Measurements from ENCODE around the gene MYOF. TPM values are rescaled to one million over a fixed set of nuclear protein-coding genes. Genes with fewer than 3 reads are reported as not detected.

The MYOF gene
- total and polyA plus RNA-seq, 10 of the 15 experiments (the other 5 are each of a cell fraction or from before 2014, with no cell fraction given): 0.02 to 0.59 (median 0.17) TPM

DNA sequence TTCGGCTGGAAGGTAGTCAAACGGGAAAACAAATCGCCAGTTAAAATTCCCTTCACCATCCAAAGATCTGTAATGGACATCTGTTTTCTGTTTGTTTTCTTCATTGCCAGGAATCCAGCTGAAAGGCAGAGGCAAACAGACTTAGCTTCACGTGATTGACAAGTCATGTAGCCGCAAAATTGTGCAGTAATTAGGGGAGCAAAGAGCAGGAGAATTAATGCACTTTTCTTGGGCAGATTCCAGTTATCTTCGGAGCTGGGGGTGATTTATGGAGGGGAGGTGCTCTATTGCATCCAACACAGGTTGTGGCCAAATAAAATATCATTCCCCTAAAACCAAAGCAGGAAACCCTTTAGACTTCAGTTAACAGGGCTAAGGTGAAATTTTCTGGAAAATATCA, 162.2 kb downstream of the MYOF start:
- CTCF ChIA-PET: interaction anchor here (1.0 kb wide), 1 partner anchor 32 kb away, joined by 4 read pairs; no protein-coding TSS in a partner anchor

More for the DNA sequence above, 162.2 kb downstream of the MYOF start:
- no peak overlapping the region for H3K4me3 ChIP-seq
- no peaks in the 10 kb centered on the region for H3K9me3 ChIP-seq (replicated peaks; ENCODE audit: control insufficient read depth, insufficient read depth, low read length)
- BruUV-seq (replicated peaks): no TSS peak
- in situ Hi-C loops (cut with MboI) (no loop called here), intact Hi-C loops (cut with micrococcal nuclease; ENCODE audit: unreplicated experiment) (no loop called here)
- WGBS (ENCODE audit: insufficient coverage, insufficient replicate concordance, low lambda C conversion rate, missing lambda C conversion rate): 58% methylated on average over 6 of the region's 6 CpGs
- H3K27me3 ChIP-seq (replicated peaks in 1 of 2; ENCODE audit: control insufficient read depth in 2 of 2, insufficient read depth in 2 of 2, low read length in 1 of 2): no peaks in the 10 kb centered on the region
- no peak overlapping the region for H2AFZ ChIP-seq (ENCODE audit: control insufficient read depth, low read depth, low read length)
- no peaks in the 10 kb centered on the region for H4K20me1 ChIP-seq (ENCODE audit: control insufficient read depth, insufficient read depth)
- H3K9ac ChIP-seq (ENCODE audit: control insufficient read depth, insufficient read depth, low read length): no peak overlapping the region
- ChIA-PET SMC1A (ENCODE audit: uncharacterized antibody, unreplicated experiment) (no interaction called here), RAD21 (ENCODE audit: unreplicated experiment) (no interaction called here), POLR2A (interaction anchor here (0.6 kb wide), 1 partner anchor 34 kb away, joined by 3 read pairs; no protein-coding TSS in a partner anchor)
- FAIRE-seq (no peak), DNase-seq (ENCODE audit: low read depth, low spot score) (no peak), ATAC-seq (no peak)
- TF ChIP-seq CHD4 (IDR thresholded peaks at IDR 0.05): no peak
- TF ChIP-seq, protein P1, sequence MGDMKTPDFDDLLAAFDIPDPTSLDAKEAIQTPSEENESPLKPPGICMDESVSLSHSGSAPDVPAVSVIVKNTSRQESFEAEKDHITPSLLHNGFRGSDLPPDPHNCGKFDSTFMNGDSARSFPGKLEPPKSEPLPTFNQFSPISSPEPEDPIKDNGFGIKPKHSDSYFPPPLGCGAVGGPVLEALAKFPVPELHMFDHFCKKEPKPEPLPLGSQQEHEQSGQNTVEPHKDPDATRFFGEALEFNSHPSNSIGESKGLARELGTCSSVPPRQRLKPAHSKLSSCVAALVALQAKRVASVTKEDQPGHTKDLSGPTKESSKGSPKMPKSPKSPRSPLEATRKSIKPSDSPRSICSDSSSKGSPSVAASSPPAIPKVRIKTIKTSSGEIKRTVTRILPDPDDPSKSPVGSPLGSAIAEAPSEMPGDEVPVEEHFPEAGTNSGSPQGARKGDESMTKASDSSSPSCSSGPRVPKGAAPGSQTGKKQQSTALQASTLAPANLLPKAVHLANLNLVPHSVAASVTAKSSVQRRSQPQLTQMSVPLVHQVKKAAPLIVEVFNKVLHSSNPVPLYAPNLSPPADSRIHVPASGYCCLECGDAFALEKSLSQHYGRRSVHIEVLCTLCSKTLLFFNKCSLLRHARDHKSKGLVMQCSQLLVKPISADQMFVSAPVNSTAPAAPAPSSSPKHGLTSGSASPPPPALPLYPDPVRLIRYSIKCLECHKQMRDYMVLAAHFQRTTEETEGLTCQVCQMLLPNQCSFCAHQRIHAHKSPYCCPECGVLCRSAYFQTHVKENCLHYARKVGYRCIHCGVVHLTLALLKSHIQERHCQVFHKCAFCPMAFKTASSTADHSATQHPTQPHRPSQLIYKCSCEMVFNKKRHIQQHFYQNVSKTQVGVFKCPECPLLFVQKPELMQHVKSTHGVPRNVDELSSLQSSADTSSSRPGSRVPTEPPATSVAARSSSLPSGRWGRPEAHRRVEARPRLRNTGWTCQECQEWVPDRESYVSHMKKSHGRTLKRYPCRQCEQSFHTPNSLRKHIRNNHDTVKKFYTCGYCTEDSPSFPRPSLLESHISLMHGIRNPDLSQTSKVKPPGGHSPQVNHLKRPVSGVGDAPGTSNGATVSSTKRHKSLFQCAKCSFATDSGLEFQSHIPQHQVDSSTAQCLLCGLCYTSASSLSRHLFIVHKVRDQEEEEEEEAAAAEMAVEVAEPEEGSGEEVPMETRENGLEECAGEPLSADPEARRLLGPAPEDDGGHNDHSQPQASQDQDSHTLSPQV (IDR thresholded peaks at IDR 0.05): no peak
- no peaks in the 10 kb centered on the region for H3K36me3 ChIP-seq (ENCODE audit: control insufficient read depth in 2 of 2, insufficient read depth in 2 of 2, low read length in 1 of 2)
- no peak overlapping the region for H3K4me2 ChIP-seq (ENCODE audit: control insufficient read depth, insufficient read depth)
- no peaks in the 10 kb centered on the region for H3K79me2 ChIP-seq (ENCODE audit: control insufficient read depth, insufficient read depth, low read length)
- peaks cover 20% of the 10 kb centered on the region for H3K4me1 ChIP-seq (ENCODE audit: control insufficient read depth, insufficient read depth, low read length)
- H3K27ac ChIP-seq (ENCODE audit: control insufficient read depth, insufficient read depth): no peak overlapping the region

Measured in GM12878 (cell line).